DOHH2 (cell line): ENCODE data around the gene HSPA2.

Experiments used
- EZH2phosphoT487 ChIP-seq: fragments of 200-600 bp; sonication (generic); IDR thresholded peaks from 2 replicates; pipeline ENCODE4 v1.6.1; 2017; ENCODE audit warnings: borderline replicate concordance, mild to moderate bottlenecking, antibody characterized with exemption, low read length, moderate library complexity, mixed read lengths
- TF ChIP-seq, protein P1 (sequence below): fragments of 200-600 bp; sonication (generic); IDR thresholded peaks from one replicate; pipeline ENCODE4 v1.5.1; 2014; ENCODE audit warnings: antibody characterized with exemption, mild to moderate bottlenecking, low read depth, low read length; ENCODE audit not compliant: poor library complexity, severe bottlenecking

- TF ChIP-seq, protein P1, sequence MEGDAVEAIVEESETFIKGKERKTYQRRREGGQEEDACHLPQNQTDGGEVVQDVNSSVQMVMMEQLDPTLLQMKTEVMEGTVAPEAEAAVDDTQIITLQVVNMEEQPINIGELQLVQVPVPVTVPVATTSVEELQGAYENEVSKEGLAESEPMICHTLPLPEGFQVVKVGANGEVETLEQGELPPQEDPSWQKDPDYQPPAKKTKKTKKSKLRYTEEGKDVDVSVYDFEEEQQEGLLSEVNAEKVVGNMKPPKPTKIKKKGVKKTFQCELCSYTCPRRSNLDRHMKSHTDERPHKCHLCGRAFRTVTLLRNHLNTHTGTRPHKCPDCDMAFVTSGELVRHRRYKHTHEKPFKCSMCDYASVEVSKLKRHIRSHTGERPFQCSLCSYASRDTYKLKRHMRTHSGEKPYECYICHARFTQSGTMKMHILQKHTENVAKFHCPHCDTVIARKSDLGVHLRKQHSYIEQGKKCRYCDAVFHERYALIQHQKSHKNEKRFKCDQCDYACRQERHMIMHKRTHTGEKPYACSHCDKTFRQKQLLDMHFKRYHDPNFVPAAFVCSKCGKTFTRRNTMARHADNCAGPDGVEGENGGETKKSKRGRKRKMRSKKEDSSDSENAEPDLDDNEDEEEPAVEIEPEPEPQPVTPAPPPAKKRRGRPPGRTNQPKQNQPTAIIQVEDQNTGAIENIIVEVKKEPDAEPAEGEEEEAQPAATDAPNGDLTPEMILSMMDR: no peak
- no peak for TF ChIP-seq EZH2phosphoT487
These were observed 37.6 kb upstream of the HSPA2 start for GRCh38 chr14:64502887-64503433.
